ENCODE data around the gene C17orf58. TPM values are rescaled to one million over a fixed set of nuclear protein-coding genes. Genes with fewer than 3 reads are reported as not detected.
"Not testable (repeated sequence)": the region's sequence is repeated elsewhere in the genome, so short reads cannot be mapped to it uniquely, and the experiment has no call there.

C17orf58 gene
- total RNA-seq, 1 donor from 2014 or later: 8.5 TPM

DNA sequence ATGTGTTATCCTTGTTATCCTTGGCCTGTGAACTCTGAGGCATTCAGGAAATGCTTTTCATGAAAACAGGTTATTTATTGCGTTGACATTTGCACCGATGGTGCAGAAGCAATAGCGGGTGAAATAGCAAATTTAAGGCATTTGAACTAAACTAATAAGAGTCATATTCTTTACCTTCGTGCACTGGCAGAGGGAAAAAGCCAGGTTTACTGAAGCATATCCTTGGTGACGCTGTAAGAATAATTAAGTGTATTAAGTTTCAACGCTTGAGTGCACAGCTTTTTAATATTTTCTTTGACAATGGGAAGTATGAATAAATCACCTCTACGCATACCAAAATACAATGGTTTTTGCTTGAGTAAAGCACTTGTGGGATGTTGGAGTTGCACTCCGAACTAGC lies 25.7 kb upstream of the C17orf58 start:
- Mint-ChIP-seq H3K4me1 (ENCODE audit: low read depth, unreplicated experiment) (no peaks in the 10 kb centered on the region), H3K36me3 (ENCODE audit: low read depth, unreplicated experiment) (no peaks in the 10 kb centered on the region), H3K27ac (ENCODE audit: unreplicated experiment) (no peak overlapping the region), H3K4me3 (ENCODE audit: unreplicated experiment) (no peak overlapping the region), H3K9me3 (ENCODE audit: unreplicated experiment) (no peaks in the 10 kb centered on the region), H3K27me3 (ENCODE audit: low read depth, unreplicated experiment) (no peaks in the 10 kb centered on the region)
- Histone ChIP-seq H3K36me3 (ENCODE audit: insufficient read depth, low read length) (no peaks in the 10 kb centered on the region), H3K4me2 (ENCODE audit: low read length) (no peak overlapping the region), H3K9me3 (ENCODE audit: insufficient read depth, low read depth, low read length) (no peaks in the 10 kb centered on the region), H3K27ac (ENCODE audit: low read depth, low read length) (no peak overlapping the region), H3K79me2 (ENCODE audit: insufficient read depth, low read length) (no peaks in the 10 kb centered on the region), H3K27me3 (ENCODE audit: insufficient read depth, low read length) (no peaks in the 10 kb centered on the region), H2AFZ (ENCODE audit: low read depth, low read length) (no peak overlapping the region), H4K20me1 (ENCODE audit: insufficient read depth, low read length) (no peaks in the 10 kb centered on the region), H3K4me3 (ENCODE audit: insufficient read depth, low read depth, low read length) (no peak overlapping the region), H3K9ac (ENCODE audit: low read length) (no peak overlapping the region), H3K4me1 (ENCODE audit: insufficient read depth, low read length) (peaks cover 7% of the 10 kb centered on the region)
- DNase-seq (ENCODE audit: low read depth) (no peak), FAIRE-seq (no peak)
- TF ChIP-seq, protein P1, sequence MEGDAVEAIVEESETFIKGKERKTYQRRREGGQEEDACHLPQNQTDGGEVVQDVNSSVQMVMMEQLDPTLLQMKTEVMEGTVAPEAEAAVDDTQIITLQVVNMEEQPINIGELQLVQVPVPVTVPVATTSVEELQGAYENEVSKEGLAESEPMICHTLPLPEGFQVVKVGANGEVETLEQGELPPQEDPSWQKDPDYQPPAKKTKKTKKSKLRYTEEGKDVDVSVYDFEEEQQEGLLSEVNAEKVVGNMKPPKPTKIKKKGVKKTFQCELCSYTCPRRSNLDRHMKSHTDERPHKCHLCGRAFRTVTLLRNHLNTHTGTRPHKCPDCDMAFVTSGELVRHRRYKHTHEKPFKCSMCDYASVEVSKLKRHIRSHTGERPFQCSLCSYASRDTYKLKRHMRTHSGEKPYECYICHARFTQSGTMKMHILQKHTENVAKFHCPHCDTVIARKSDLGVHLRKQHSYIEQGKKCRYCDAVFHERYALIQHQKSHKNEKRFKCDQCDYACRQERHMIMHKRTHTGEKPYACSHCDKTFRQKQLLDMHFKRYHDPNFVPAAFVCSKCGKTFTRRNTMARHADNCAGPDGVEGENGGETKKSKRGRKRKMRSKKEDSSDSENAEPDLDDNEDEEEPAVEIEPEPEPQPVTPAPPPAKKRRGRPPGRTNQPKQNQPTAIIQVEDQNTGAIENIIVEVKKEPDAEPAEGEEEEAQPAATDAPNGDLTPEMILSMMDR (IDR thresholded peaks at IDR 0.05; ENCODE audit: insufficient read depth, low read depth, low read length): no peak
- no peak for TF ChIP-seq EZH2 (IDR thresholded peaks at IDR 0.05; ENCODE audit: insufficient read depth, low read length)

DNA sequence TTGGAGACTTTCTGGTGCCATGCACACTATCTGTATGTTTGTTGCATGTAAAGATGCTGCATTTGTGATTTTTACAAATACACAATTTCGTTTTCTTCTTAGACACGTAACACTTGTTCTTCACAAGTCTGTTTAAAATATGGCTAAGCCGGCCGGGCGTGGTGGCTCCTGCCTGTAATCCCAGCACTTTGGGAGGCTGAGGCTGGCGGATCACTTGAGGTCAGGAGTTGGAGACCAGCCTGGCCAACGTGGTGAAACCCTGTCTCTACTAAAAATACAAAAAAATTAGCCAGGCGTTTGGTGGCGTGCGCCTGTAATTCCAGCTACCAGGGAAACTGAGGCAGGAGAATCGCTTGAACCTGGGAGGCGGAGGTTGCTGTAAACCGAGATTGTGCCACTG lies 24.5 kb upstream of the C17orf58 start:
- Histone ChIP-seq H3K9ac (ENCODE audit: low read length) (peak overlapping the region; percentile 83), H3K4me2 (ENCODE audit: low read length) (peak overlapping the region; percentile 88)
- H3K9me3 Mint-ChIP-seq (ENCODE audit: unreplicated experiment): not testable (repeated sequence)

DNA sequence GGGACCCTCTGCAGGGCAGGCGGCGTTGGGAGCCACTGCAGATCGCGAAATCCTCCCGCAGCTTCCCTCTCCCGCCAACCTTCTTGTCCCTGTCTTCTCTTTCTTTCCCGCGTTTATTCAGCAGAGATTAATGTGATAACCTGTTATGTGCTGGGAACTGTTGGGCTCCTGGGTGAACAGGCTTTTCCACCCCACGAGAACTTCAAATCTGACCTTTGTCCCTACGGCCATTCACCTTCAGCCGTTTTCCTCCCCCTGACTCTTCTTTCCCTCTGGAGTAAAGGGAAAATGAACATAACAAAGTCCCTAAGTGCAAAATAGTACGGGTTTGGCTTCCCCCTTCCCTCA lies 24.1 kb upstream of the C17orf58 start:
- TF ChIP-seq, protein P1 (IDR thresholded peaks at IDR 0.05; ENCODE audit: insufficient read depth, low read depth, low read length): no peak
- TF ChIP-seq EZH2 (IDR thresholded peaks at IDR 0.05; ENCODE audit: insufficient read depth, low read length): no peak
- FAIRE-seq (no peak), DNase-seq (ENCODE audit: low read depth) (no peak)
- H3K36me3 ChIP-seq (ENCODE audit: insufficient read depth, low read length): no peaks in the 10 kb centered on the region
- no peaks in the 10 kb centered on the region for H4K20me1 ChIP-seq (ENCODE audit: insufficient read depth, low read length)
- H3K4me1 ChIP-seq (ENCODE audit: insufficient read depth, low read length): peaks cover 7% of the 10 kb centered on the region
- peak overlapping the region; percentile 82 for H2AFZ ChIP-seq (ENCODE audit: low read depth, low read length)
- peak overlapping the region; percentile 62 for H3K4me3 ChIP-seq (ENCODE audit: insufficient read depth, low read depth, low read length)
- H3K4me2 ChIP-seq (ENCODE audit: low read length): peak overlapping the region; percentile 88
- H3K9me3 ChIP-seq (ENCODE audit: insufficient read depth, low read depth, low read length): no peaks in the 10 kb centered on the region
- Mint-ChIP-seq H3K27me3 (ENCODE audit: low read depth, unreplicated experiment) (no peaks in the 10 kb centered on the region), H3K4me3 (ENCODE audit: unreplicated experiment) (peak overlapping the region; percentile 88), H3K27ac (ENCODE audit: unreplicated experiment) (peak overlapping the region; percentile 20), H3K4me1 (ENCODE audit: low read depth, unreplicated experiment) (no peaks in the 10 kb centered on the region), H3K9me3 (ENCODE audit: unreplicated experiment) (no peaks in the 10 kb centered on the region), H3K36me3 (ENCODE audit: low read depth, unreplicated experiment) (no peaks in the 10 kb centered on the region)
- peak overlapping the region; percentile 83 for H3K9ac ChIP-seq (ENCODE audit: low read length)
- no peaks in the 10 kb centered on the region for H3K27me3 ChIP-seq (ENCODE audit: insufficient read depth, low read length)
- H3K27ac ChIP-seq (ENCODE audit: low read depth, low read length): peak overlapping the region; percentile 51
- no peaks in the 10 kb centered on the region for H3K79me2 ChIP-seq (ENCODE audit: insufficient read depth, low read length)

More for the DNA sequence above, 24.5 kb upstream of the C17orf58 start:
- Histone ChIP-seq H2AFZ (ENCODE audit: low read depth, low read length) (peak overlapping the region; percentile 82), H3K4me3 (ENCODE audit: insufficient read depth, low read depth, low read length) (peak overlapping the region; percentile 62)
- peak overlapping the region; percentile 88 for H3K4me3 Mint-ChIP-seq (ENCODE audit: unreplicated experiment)
- not testable (repeated sequence) for H3K4me1 Mint-ChIP-seq (ENCODE audit: low read depth, unreplicated experiment); H3K27me3 ChIP-seq (ENCODE audit: insufficient read depth, low read length); H3K9me3 ChIP-seq (ENCODE audit: insufficient read depth, low read depth, low read length); FAIRE-seq; H3K79me2 ChIP-seq (ENCODE audit: insufficient read depth, low read length); H3K36me3 Mint-ChIP-seq (ENCODE audit: low read depth, unreplicated experiment); H3K4me1 ChIP-seq (ENCODE audit: insufficient read depth, low read length); H3K27me3 Mint-ChIP-seq (ENCODE audit: low read depth, unreplicated experiment); H3K36me3 ChIP-seq (ENCODE audit: insufficient read depth, low read length); H3K27ac ChIP-seq (ENCODE audit: low read depth, low read length); DNase-seq (ENCODE audit: low read depth); H4K20me1 ChIP-seq (ENCODE audit: insufficient read depth, low read length)
- H3K27ac Mint-ChIP-seq (ENCODE audit: unreplicated experiment): peak overlapping the region; percentile 20
